IPS DF 4.7 (cell line): ENCODE measurements around the gene ANAPC1.
"Not testable (repeated sequence)": the region's sequence is repeated elsewhere in the genome, so short reads cannot be mapped to it uniquely, and the experiment has no call there.

Experiments
- DNase-seq: peaks from one replicate; pipeline ENCODE4 v3.0.0-alpha.2; 2013; ENCODE audit warnings: low spot score; ENCODE audit errors: extremely low read depth

Gene ANAPC1

GRCh38 chr2:111883661-111884591 is at the start of gene ANAPC1:
ANAPC1 (minus strand) TSS chr2:111884193; CDS start chr2:111880825, 3,368 bp downstream.
- DNase-seq, result no peak

GRCh38 chr2:111932841-111933291 is 48.9 kb upstream of the ANAPC1 start:
- DNase-seq, result no peak

GRCh38 chr2:111930875-111931274 is 46.9 kb upstream of the ANAPC1 start:
- DNase-seq, result no peak

GRCh38 chr2:111930409-111930808 is 46.4 kb upstream of the ANAPC1 start:
- no peak for DNase-seq

- no peak for DNase-seq
Measured at GRCh38 chr2:111927723-111928122, 43.7 kb upstream of the ANAPC1 start.

GRCh38 chr2:111924617-111925107 is 40.7 kb upstream of the ANAPC1 start:
- no peak for DNase-seq

GRCh38 chr2:111923276-111923804 is 39.3 kb upstream of the ANAPC1 start:
- no peak for DNase-seq

- no peak for DNase-seq
Measured at GRCh38 chr2:111919794-111920608, 36.0 kb upstream of the ANAPC1 start.

GRCh38 chr2:111919365-111919764 is 35.4 kb upstream of the ANAPC1 start:
- DNase-seq, result no peak

GRCh38 chr2:111918383-111918806 is 34.4 kb upstream of the ANAPC1 start:
- no peak for DNase-seq

- DNase-seq, result no peak
Measured at GRCh38 chr2:111917106-111917505, 33.1 kb upstream of the ANAPC1 start.

- no peak for DNase-seq
Measured at GRCh38 chr2:111912547-111912946, 28.6 kb upstream of the ANAPC1 start.

GRCh38 chr2:111911295-111911977 is 27.4 kb upstream of the ANAPC1 start:
- not testable (repeated sequence) for DNase-seq

GRCh38 chr2:111910609-111911277 is 26.8 kb upstream of the ANAPC1 start:
- no peak for DNase-seq

- DNase-seq, result not testable (repeated sequence)
Measured at GRCh38 chr2:111909997-111910396, 26.0 kb upstream of the ANAPC1 start.

- DNase-seq, result no peak
Measured at GRCh38 chr2:111909079-111909478, 25.1 kb upstream of the ANAPC1 start.

- no peak for DNase-seq
Measured at GRCh38 chr2:111908578-111908977, 24.6 kb upstream of the ANAPC1 start.

GRCh38 chr2:111905990-111906735 is 22.2 kb upstream of the ANAPC1 start:
- DNase-seq, result no peak

GRCh38 chr2:111905475-111905869 is 21.5 kb upstream of the ANAPC1 start:
- DNase-seq, result not testable (repeated sequence)
